ENCODE data around the gene CNTROB.

Gene CNTROB

DNA sequence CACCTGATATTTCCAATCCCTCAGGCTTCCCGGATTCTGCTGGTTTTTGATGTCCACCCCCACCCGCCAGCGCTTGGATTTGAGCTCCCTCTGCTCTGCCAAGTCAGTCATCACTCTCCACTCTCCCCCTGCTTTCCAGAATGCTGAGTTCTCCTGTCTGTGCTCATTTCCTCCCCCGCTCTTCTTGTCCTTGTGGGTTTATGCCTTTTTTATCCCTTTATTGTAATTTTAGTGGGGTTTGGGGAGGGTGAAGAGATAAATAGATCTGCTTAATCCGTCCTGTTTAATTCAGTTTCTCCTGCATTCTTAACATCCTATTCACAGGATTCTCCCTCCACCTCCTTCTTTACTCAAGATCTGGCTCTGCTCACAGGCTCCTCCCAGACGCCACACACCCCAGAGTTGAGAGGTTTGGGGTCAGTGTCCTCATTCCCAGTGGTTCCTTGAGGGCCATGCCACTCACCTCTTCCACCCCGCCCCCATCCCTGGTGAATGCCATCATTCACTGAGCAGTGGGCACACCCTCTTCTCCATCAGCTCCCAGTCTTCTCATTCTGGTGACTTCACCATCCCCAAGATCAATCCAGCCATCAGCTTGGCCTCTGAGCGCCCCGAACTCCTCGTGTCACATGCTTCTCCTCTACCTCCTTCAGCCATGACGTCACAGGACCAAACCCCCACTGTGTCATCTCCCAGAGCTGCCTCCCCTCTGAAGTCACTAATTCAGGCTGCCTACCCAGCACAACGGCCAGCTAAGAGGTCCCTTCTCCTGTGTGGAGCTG is 55.3 kb downstream of the CNTROB start:
- no peak for DNase-seq (ENCODE audit: low read depth, low spot score)

DNA sequence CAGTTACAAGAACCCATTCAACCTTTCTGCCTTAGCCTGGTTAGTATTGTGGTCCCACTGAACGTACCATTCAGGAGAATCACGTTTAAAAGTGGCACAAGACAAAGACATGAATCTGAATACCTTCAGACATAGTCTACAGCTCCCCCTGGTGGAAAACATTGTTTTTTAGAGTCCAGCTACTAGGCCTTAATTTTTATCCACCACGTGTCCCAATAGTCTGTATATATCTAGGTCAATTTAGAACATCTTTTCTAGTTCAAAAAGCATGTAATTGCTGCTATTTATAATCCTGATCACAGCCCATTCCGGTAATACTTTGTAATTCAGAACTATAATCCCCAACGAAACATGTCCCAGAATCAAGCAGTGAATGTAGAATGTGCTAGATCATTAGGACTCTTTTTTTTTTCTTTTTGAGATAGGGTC is 56.8 kb downstream of the CNTROB start:
- peak; percentile 91 for DNase-seq (ENCODE audit: low read depth, low spot score)

DNA sequence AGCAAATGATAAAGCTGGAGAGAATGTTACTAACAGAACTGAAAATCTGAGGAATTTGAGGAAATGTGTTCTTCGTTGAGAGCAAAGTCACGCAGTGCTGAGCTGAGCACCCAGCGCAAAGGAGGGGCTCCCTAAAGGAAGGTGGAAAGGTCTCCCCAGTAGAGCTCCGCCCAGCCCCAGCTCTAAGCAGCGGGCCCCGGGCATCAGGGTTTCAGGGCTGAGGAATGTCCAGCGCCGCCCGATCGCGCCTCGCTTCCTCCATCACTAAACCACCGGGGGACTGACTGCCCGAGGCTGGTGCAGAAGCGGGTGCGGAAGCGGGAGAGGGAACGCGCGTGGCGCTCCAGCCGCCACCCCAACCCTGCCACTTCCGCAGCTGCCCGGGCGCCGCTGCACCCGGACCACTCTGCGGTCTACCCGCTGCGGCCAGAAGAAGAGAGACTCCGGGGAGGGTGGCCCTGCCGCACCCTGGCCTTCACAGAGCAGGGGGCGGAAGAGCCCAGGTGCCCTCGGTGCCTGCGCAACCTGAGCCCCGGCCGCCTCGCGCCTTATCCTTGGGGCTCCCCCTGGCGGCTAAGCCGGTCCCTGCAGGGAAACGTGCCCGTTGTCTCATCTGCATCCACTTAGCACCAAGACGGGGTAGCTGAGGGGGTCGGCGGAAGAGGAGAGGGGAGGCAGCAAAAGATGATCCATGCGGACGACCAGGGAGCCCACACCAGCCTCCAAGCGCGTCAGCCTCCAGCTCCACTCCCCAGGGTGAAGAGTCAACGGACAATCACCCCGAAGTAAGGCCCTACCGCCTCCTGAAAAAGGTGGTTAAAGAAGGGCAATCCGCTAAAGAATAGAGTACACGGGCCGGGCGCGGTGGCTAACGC is 58.0 kb downstream of the CNTROB start:
- DNase-seq (ENCODE audit: low read depth, low spot score) = peak; percentile 86

DNA sequence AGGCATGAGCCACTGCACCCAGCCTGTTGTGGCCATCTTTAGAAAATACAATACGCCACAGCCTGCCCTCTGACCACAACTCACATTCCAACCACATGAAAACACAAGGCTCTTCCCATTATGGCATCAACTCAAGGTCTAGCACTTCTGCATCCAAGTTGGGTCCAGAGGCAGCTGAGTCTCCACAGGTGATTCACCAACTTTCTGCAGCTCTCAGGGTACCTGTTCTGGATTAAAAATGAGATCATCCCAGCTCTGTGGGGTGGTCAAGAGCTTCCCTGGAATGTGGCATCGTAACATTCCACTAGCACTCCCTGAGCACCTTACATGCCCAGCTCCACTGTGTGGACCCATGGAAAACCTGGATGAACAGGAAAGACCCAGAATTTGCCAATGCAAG is 60.5 kb downstream of the CNTROB start:
- peak; percentile 60 for DNase-seq (ENCODE audit: low read depth, low spot score)

DNA sequence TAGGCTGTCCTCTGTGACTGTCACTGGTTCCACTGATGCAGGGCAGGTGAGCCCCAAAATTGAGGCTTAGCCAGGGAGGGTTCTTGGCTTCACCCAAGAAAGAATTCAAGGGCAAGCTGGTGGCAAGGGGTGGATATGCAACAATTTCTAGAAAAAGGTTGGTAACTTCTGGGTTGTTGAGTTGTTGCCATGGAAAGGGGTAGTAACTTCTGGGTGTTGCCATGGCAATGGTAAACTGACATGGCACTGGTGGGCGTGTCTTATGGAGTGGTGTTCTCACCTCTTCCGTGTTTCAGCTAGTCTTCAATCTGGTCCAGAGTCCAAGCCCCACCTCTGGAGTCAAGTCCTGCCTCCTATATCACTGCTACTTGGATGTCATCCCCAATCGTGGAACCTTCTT is 60.9 kb downstream of the CNTROB start:
- no peak for DNase-seq (ENCODE audit: low read depth, low spot score)

DNA sequence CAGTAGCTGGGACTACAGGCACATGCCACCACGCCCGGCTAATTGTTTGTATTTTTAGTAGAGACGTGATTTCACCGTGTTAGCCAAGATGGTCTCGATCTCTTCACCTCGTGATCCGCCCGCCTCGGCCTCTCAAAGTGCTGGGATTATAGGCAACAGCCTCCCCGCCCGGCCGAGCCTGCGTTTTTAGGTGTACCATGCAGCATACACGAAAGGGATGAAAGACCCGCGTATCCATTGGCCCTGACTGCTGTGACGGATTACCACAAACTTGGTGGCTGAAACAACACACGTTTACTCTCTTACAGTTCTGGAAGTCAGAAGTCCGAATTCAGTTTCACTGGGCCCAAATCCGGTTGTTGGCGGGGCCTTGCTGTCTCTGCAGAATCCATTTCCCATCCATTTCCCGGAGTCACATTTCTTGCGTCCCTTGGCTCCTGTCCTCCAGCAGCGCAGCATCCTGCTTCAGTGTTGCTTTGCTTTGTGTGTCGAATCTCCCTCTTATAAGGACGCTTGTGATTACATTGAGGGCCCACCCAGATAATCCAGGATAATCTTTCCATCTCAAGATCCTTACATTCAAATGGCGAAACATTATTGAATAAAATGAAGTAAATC is 62.1 kb downstream of the CNTROB start:
- no peak for DNase-seq (ENCODE audit: low read depth, low spot score)

DNA sequence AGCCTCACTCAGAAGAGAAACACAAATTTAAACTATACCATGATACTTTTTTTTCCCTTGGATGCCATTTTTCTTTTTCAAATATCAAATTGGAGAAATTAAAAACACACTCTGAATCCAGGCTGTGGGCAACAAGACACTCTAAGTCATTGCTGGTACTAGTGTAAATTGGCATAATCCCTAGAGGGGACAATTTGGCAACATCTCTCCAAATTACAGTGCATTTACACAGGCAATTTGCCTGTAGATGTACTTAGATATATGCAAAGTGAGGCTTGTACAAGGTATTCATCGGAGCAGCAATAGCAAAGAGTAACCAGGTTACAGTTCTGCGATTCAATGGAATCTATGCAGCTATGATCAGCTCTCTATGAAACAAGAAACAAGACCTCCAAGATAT is 63.7 kb downstream of the CNTROB start:
- DNase-seq (ENCODE audit: low read depth, low spot score) = no peak

DNA sequence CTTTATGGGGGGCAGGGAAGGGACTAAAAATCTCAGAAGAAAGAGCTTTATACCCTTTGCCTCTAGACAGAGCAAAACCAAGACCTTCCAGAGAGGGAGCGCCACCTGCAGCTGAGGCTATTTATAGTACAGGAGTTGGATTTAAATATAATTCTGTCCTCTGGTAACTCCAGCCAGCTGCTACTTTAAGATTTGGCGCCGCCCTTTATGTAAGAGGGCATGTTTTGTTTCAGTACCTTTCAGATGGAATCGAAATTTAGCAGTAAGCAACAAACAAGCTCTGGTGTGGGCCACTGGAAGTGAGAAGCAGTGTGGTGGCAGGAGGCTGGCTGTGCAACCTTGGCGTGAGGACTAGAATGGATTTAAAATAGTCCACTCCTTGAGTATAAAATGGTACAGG is 65.2 kb downstream of the CNTROB start:
- DNase-seq (ENCODE audit: low read depth, low spot score) = no peak

Data from astrocyte of the hippocampus (primary cell).